Lower leg skin (tissue), 4 donors: Measurements from ENCODE around the gene CNIH4. TPM values are rescaled to one million over a fixed set of nuclear protein-coding genes. Genes with fewer than 3 reads are reported as not detected.
"Not testable (repeated sequence)": the region's sequence is repeated elsewhere in the genome, so short reads cannot be mapped to it uniquely, and the experiment has no call there.

ENCODE experiments used
- DNase-seq, 2 donors: peaks; one replicate each; pipeline ENCODE4 v3.0.0-alpha.2; 2019; ENCODE audit warnings: low spot score in 2 of 2
- H3K4me3 ChIP-seq: fragments of 200-600 bp; sonication (generic); 2 replicates; pipeline ENCODE4 v1.5.1; 2017; ENCODE audit warnings: mild to moderate bottlenecking, low read depth; ENCODE audit not compliant: poor library complexity, severe bottlenecking
- CTCF ChIP-seq, 3 donors: fragments of 450-650 bp; IDR thresholded peaks; one replicate each; pipeline ENCODE4 v1.5.1; 2016; ENCODE audit warnings: antibody characterized with exemption in 3 of 3, mild to moderate bottlenecking in 3 of 3, moderate library complexity in 2 of 3
- POLR2A ChIP-seq, 2 donors: fragments of 450-650 bp; IDR thresholded peaks; one replicate each; pipeline ENCODE4 v1.6.1; 2016 to 2017; ENCODE audit warnings: antibody characterized with exemption in 2 of 2, mild to moderate bottlenecking in 1 of 2, moderate library complexity in 1 of 2
- WGBS, 2 donors: methylation state at CpG; one replicate each; pipeline ENCODE4 v1.1.5; 2018; 5-methylcytosine and 5-hydroxymethylcytosine counted together
- intact Hi-C: fragments of 100-400 bp; cut with DNase I; formaldehyde crosslinking; loops from one replicate; pipeline ENCODE4 v1.15.0; 2023; ENCODE audit warnings: low total_unique reads
- microRNA-seq, 2 donors: library from miRNA; unstranded; fragments of <30 nt; microRNA quantifications; one replicate each; pipeline ENCODE4, GENCODE V29; 2016; ENCODE audit warnings: borderline replicate concordance in 2 of 2, borderline number of aligned reads in 1 of 2
- total RNA-seq, 4 donors: library from RNA; depleted of rRNA; stranded (reverse); fragments of >200 nt; gene quantifications; one replicate each; pipeline ENCODE4 v1.1.0, GENCODE V29; 2016

CNIH4 gene
- total RNA-seq, 4 donors from 2014 or later, result 24.0 to 44.8 (median 37.0) TPM

DNA sequence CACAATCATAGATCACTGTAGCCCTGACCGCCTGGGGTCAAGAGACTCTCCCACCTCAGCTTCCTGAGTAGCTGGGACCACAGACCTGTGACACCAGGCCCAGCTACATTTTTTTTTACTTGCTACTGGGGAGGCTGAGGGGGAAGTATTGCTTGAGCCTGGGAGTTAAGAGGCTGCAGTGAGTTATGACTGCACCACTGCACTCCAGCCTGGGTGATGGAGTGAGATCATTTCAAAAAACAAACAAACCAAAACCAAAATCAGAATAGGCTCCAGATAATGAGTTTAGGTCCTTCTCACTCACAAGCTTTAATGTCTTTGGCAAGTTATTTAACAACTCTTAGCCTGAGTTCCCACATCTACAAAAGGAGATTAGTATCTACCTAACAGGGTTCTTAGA is 55.1 kb downstream of the CNIH4 start:
- H3K4me3 ChIP-seq, result no peak overlapping the region
- TF ChIP-seq POLR2A (IDR thresholded peaks at IDR 0.05) (no peak), CTCF (IDR thresholded peaks at IDR 0.05) (no peak)
- 88 to 90% methylated on average over 1 of the region's 1 CpG for WGBS, 2 donors
- intact Hi-C loops, result no loop called here
- no peak for DNase-seq

DNA sequence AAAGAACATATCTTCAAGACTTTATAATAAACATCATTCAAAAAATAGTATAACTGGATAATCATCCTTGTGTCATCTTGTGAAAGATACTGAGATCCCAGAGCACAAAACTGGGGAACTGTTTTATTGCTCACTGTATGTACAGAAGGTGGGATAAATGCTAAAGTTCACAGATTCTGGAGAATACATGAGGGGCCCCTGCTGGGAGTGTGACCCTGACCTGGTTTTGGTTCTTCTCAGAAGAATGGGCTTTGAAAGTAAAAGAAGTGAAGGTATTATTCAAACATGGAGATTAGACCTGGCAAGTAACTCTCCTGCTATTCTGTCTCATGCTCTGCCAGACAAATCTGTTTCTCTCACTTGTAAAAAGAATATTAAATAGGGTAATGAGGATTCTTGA is 63.4 kb downstream of the CNIH4 start:
- intact Hi-C loops, result no loop called here
- no peak overlapping the region for H3K4me3 ChIP-seq
- no peak for TF ChIP-seq CTCF (IDR thresholded peaks at IDR 0.05)
- no peak for TF ChIP-seq POLR2A (IDR thresholded peaks at IDR 0.05)
- no peak for DNase-seq

DNA sequence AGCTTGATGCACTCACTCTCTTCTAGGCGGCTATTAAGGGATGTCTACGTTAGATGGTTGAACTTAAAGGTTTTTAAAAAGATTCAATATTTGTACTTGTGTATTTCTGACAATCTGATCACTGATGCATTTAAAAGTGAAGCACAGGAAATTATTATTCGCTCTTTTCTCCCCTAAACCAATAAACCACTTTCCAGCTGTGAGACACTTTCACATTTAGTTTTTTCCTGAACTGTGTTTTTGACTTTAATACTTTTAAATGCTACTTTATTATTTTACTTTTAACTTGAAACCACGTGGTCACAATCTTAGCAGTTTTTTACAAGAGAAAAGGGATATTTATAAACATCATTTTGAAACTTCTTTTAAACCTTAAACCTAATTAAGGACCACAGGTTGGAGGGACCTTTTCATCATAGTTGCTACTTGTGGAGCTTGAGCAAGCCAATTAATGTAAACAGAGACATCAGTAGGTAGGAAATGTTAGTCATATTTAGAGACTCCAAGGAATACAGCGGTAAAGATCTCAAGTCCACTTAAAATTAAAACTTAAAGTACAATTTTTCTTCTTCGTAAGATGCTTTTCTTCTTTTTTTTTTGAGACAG is 68.7 kb downstream of the CNIH4 start:
- no peak for DNase-seq
- 91% methylated on average over 6 of the region's 6 CpGs for WGBS, 2 donors
- no peak overlapping the region for H3K4me3 ChIP-seq
- TF ChIP-seq POLR2A (IDR thresholded peaks at IDR 0.05) (no peak), CTCF (IDR thresholded peaks at IDR 0.05) (no peak)
- intact Hi-C loops, result no loop called here

GRCh38 chr1:224426869-224427268 is 70.2 kb downstream of the CNIH4 start:
- 92 to 96% methylated on average over 8 of the region's 8 CpGs for WGBS, 2 donors
- DNase-seq, intact Hi-C loops, H3K4me3 ChIP-seq: not testable (repeated sequence)

GRCh38 chr1:224427346-224427745 is 70.7 kb downstream of the CNIH4 start:
- WGBS, 2 donors, result 60 to 82% methylated on average over 1 of the region's 1 CpG
- intact Hi-C loops, result no loop called here

DNA sequence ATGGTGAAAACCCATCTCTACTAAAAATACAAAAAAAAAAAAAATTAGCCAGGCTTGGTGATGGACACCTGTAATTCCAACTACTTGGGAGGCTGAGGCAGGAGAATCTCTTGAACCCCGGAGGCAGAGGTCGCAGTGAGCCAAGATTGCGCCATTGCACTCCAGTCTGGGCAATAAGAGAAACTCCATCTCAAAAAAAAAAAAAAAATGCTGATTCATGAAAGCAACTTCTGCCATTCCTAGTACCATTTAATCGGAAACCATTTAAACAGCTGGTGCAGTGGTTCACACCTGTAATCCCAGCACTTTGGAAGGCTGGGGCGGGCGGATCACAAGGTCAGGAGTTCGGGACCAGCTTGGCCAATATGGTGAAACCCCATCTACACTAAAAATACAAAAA is 72.0 kb downstream of the CNIH4 start:
- H3K4me3 ChIP-seq, DNase-seq, intact Hi-C loops: not testable (repeated sequence)
- 88 to 90% methylated on average over 7 of the region's 7 CpGs for WGBS, 2 donors

More at GRCh38 chr1:224427346-224427745, 70.7 kb downstream of the CNIH4 start:
- no peak for DNase-seq
- H3K4me3 ChIP-seq, result no peak overlapping the region
- no peak for TF ChIP-seq CTCF (IDR thresholded peaks at IDR 0.05)
- TF ChIP-seq POLR2A (IDR thresholded peaks at IDR 0.05), result no peak

Small RNAs within 50 kb of the gene (microRNA-seq; reads per million reads assigned to microRNA genes)
- 0.57 to 0.68 reads per million in 2 donors for gene MIR4742

Other genes with a start within 250 kb of the CNIH4 start
- 10 to 100 TPM; 58.0 to 84.1 (median 67.2) TPM for gene FBXO28, start 242.8 kb upstream of the CNIH4 start, total RNA-seq
- 100 to 1,000 TPM; 629 to 976 (median 837) TPM for gene DEGS1, start 173.6 kb upstream of the CNIH4 start, total RNA-seq
- gene NVL, start 26.7 kb upstream of the CNIH4 start, total RNA-seq, result 10 to 100 TPM; 24.4 to 43.1 (median 32.1) TPM
- 100 to 1,000 TPM; 120 to 141 (median 130) TPM for gene WDR26, start 77.9 kb downstream of the CNIH4 start, total RNA-seq